HG02840 (cell line): Measurements from ENCODE around the gene OR52R1.
"Not testable (repeated sequence)": the region's sequence is repeated elsewhere in the genome, so short reads cannot be mapped to it uniquely, and the experiment has no call there.

Source experiments
- ATAC-seq: cut with Tn5 transposase; IDR thresholded peaks from one replicate; pipeline ENCODE4 v1.9.1; 2021; ENCODE audit warnings: mild to moderate bottlenecking, moderate library complexity, moderate number of reproducible peaks; ENCODE audit not compliant: unreplicated experiment, low FRiP score

OR52R1 gene

DNA sequence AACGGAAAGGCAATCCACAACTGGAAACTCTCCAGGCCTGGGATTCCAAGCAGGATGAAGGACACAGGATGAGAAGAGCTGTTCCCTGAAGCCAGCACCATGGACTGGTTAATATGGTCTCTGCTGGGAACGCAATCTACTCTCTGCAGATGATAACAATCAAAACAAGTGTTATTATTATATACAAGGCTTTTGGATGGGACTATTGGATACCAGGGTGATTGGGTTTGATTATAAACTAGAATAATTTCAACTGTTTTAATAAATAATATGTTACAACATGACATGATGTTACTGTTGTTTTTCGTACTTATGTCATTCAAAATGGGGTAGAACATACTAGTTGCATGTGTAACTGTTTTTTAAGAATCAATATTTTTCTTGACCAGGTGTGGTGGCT lies at the start of gene OR52R1:
OR52R1 (minus strand) TSS at position 101 of the 400 bp plus-strand sequence; CDS start at position 101, 0 bp downstream.
- no peak for ATAC-seq

DNA sequence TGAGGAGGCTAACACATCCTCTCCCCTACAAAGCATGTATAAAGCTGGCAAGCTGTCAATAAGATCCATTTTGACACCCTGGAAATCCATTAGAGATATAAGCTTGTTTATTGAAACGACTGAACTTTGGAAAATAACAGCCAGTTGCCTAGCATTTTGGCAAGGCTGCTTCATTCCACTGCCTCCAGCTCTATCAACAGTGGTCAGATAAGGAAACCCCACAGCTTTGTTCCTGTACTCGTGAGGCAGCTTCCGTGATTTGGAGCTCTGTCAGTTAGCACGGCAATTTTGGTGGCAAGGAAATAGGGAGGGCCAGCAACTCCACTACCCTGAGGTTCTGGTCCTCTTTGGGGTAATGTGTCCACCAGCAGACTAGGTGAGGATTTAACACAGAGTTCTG lies 46.9 kb upstream of the OR52R1 start:
- ATAC-seq: no peak

DNA sequence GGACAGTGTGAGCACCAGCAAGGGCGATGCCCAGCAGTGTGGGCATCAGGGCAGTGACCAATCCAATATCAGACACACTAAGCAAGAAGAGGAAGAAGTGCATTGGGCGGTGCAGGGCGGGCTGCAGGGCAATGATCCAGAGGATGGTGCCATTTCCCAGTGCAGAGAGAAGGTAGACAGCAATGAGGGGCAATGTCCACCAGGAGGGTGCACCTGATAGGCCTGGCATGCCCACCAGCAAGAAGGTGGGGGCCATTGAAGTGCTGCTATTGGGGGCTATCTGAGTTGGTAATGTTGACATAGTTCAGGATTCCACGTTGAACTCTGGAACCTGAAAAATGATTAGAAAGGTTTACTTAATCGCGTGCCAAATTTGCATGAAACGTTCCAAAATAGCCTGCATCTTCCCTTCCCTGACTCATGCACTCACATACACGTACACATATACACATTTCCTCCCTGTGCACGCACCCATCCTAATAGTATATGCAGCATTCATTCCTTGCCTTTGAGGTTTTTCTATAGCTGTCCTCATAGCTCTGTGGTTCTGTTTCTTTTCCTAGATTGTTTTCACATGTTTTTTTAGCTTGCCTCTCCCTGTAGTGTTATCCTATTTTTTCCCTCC lies 44.8 kb upstream of the OR52R1 start, which contains the start of gene OR51S1:
OR51S1 (minus strand) TSS at position 301 of the 625 bp plus-strand sequence; CDS start at position 301, 0 bp downstream.
- ATAC-seq: no peak

DNA sequence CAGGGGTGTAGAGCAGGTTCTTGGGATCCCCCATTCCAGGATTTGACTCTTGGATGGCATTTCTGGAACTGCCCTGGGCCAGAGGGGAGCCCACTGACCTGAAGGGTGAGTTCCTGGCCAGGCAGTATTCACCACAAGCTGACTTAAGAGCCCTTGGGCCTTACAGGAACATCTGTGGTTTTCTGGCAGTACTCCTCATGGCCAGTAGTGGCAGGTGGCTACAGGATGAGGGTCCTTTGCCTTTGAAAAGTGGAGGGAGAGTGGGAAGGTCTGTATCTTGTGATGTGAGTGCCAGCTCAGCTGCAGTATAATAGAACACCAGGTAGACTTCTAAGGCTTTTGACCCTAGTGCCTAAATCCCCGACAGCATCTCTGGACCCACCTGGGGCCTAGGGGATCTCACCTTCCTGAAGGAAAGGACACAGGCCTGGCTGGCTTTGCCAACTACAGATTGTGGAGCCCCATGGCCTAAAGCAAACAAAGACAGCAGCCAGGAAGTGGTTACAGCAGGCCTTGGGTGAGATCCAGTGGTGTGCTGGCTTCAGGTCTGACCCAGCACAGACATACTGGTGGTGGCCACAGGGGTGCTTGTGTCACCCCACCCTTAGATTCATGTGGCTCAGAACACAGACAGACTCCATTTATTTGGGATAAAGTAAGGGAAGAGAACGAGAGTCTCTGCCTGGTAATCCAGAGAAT lies 35.8 kb upstream of the OR52R1 start:
- no peak for ATAC-seq

DNA sequence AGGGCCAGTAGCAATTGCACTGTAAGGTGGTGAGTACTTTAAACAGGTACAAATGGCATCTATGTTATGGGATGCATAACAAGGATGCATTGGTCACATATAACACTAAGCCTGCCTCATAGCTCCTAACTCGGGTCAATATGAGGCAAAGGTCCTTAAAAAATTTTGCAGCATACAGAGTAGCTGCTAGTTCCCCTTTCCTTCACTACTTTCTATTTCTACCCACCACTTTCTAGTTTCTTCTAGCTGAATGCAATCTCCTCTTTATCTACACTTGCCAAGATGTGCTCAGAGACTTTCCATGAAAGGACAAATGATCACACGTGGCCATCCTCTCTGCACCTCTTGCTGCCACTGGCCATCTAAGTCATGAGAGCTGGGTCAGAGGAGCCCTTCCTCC lies 26.7 kb upstream of the OR52R1 start:
- no peak for ATAC-seq

DNA sequence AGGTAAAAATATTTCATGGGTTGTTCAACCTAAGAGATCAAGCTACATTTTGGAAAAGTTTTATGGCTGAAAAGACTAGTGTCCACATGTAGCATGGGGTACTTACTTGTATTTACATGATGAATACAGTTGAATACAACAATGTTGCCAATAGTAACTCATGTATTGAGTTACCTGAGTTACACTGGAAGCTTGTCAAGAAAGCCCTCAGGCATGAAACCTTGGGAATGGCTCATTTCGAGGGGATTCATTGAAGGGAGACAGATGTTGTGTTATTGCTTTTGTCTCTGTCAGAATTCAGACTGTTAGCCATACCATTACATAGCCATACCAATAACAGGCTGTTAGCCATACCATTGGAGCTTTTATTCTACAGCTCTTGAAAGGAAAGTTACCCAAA lies 26.2 kb upstream of the OR52R1 start:
- no peak for ATAC-seq

DNA sequence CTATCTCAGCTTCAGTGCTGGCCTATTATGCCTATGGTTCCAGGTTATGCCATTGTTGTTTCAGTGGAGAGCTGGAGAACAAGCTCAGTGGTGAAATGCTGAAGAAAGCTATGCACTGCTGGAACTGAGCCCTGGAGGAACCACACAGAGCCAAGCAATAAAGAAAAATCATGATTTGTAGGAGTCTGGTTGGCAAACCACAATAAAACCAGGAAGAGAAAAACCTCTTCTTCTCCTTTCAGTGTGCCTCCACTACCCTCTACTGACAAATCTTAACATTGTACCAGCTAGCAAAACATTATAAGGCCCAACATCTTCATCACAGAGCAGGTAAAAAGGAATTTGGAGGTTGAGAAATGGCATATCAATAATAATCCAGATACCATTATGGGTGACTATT lies 22.2 kb upstream of the OR52R1 start:
- no peak for ATAC-seq

DNA sequence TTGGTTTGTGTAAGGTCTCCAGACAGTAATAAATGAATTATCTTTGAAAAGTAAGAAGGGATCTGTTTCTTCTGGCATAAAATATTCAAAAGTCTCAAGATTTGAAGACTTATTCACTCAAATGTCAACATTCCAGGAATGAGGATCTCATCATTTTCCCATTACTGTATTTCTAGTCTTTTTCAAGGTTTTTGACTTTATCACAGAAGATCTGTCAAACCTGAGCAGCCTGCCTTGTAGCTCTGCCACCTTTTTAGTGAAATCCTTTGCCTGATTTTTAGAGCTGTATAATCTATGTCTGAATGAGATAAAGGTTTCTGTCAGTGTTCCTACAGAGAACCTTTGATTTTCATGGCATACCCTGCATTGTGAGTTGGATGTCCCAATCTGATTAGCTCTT lies 21.0 kb upstream of the OR52R1 start:
- ATAC-seq: no peak

DNA sequence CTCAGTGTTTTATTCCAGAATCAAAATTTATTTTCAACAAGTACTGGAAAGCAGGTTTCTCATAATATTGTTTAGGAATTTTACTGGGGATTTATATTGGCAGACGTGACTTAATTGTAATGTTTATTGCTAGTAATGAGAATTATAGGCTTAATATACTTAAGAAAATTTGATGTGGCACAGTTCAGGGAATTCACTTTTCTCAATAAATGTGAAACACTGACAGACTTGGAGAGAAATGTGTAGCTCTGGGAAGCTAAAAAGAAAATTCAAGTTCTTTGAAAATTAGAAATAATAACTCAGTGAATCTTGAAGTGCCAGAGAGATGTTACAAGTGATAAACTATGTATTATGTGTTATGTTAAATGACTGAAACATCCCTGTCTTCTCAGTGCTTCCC lies 16.8 kb upstream of the OR52R1 start, which contains the start of gene OR51F2:
OR51F2 (plus strand) TSS at position 301 of the 400 bp plus-strand sequence. CDS start 101 bp downstream, outside the sequence.
- no peak for ATAC-seq

DNA sequence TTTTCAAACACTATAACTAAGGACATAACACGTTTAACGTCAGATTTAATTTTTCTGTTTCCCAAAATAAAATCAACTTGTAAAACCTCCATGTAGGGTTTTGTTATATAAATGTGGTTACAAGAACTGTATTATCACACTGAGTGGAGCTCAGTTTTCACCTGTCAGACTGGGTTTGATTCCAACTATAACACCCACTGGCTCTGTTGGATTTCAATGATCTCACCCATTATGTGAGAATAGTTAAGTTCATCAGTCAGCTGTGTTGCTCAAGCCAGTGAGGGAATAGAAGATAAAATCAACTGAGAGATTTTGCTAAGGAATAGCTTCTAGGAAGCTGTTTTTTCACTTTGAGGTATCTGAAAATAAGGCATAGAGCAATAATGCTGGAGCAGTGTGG lies 5.1 kb upstream of the OR52R1 start:
- ATAC-seq: no peak

DNA sequence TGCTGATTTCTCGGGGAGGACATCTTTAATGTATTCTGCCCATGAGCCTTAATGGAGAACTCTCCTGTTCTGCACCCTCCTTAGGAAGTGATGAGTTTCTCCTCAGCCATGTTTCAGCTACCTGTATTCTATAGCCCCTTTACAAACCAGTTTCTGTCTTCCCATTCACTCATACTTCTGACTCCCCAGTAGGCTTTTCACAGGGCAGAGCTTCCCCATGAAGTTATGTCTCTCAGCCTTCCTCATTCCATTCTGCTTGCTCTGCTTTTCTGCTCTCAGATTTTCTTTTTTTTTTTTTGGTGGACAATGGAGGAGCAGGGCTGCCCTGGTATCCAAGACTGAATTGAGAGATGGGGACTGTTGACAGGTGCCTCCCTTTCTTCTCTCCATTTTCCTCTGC lies 4.3 kb upstream of the OR52R1 start:
- ATAC-seq: no peak

DNA sequence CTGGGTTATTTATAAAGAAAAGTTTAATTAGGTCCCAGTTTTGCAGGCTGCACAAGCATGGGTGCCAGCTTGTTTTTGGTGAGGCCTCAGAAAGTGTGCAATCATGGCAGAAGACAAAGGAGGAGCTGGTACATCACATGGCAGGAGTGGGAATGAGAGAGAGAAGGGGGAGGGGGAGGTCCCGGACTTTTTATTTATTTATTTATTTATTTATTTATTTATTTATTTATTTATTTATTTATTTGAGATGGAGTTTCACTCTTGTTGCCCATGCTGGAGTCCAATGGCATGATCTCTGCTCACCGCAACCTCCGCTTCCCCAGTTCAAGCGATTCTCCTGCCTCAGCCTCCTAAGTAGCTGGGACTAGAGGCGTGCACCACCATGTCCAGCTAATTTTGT lies 2.9 kb downstream of the OR52R1 start:
- ATAC-seq: not testable (repeated sequence)

DNA sequence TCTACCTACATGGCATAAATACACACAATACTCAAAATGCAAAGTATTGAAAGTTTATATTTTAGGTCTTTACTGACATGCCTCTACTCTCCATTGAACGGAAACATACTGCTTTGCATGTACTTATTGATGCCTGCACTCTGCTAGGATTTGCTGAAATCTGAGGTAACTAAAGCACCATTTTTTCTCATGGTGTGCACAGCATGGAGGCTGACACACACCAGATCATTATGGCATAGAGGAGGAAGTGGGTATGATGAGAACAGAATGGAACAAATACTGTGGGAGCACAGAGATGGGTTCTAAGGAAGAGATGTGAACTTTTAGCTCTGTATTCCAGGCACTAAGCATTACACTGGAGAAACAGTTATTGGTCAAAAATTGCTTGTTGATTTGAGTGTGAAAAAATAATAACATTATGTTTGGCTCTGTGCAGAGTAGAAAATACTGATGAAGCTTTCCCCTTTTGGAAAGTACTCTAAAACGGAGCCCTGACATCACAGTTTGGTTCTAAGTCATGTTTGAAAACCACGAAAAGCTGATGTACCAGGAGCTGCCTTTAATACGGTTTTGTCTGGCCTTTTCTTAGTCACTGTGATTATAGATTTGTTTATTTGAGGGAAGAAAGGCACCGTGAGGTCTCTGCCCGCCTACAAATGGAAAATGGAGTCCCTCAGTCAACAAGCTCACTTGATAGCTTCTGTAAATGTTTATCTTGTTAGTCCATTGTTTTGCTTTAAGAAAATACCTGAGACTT lies 5.6 kb downstream of the OR52R1 start:
- ATAC-seq: no peak

DNA sequence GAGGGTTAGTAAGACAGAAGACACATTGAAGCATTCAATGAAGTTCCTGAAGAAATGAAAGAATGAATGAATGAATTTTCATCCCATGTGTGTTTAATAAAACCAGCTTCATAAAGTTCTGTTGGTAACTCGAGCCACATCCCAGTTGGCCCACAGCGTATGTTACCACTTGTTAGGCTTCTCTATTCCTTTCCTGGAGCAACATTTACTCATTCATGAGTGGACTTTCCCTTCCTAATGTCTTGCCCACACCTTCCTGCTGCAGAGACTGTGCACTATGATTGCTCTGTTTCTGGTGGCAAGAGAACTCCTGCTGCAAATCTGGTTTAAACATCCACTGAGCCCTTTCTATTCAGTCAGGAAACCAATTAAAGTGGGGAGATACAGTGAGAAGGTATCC lies 7.0 kb downstream of the OR52R1 start:
- no peak for ATAC-seq

DNA sequence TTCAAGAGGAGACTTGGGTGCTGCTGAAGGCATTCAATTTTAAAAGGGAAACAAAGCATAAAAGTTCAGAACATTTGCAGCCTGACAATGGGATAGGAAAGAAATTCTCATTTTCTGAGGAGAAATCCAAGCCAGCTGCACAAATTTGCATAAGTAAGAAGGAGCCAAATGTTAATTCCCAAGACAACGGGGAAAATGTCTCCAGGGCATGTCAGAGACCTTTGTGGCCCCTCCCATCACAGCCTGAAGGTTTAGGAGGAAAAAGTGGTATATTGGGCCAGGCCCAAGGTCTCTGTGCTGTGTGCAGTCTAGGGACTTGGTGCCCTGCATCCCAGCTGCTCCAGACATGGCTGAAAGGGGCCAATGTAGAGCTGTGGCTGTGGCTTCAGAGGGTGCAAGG lies 21.7 kb downstream of the OR52R1 start:
- ATAC-seq: no peak

DNA sequence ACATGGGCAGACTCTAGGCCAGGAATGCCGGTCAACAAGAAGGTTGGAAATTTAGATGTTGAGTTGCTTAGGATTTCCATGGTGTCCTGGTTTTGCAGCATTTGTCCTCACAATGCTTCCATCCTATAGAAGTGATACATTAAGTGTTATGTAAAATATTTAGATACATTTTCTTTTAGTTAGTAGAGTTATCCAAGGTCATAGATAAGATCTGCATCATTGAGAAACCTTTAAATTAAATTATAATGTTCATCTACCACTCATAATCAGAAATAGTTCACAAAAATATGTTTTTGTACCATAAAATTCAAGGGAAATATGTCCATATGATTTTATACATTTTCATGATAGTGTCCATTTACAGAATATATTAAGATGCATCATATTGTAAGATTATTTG lies 34.3 kb downstream of the OR52R1 start, which contains the start of gene OR51F1:
OR51F1 (minus strand) TSS at position 101 of the 400 bp plus-strand sequence; CDS start at position 101, 0 bp downstream.
- no peak for ATAC-seq

DNA sequence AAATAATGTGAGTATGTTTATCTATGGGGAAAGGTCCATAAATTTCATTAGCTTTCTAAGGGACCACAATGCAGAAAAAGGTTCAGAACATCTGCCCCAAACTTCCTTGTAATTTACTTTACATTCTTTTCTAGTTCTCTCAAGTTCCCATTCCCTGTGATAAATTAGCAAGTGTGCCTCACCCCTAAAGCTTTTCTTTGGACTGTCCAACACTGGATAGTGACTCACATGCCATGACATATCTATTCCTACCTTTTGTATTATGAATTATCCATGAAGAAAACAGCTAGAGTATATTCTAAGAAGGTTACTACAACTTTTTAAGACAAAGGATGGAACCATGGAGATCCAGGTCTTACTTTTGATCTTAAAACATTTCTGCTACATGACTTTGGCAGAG lies 36.1 kb downstream of the OR52R1 start:
- ATAC-seq: no peak

DNA sequence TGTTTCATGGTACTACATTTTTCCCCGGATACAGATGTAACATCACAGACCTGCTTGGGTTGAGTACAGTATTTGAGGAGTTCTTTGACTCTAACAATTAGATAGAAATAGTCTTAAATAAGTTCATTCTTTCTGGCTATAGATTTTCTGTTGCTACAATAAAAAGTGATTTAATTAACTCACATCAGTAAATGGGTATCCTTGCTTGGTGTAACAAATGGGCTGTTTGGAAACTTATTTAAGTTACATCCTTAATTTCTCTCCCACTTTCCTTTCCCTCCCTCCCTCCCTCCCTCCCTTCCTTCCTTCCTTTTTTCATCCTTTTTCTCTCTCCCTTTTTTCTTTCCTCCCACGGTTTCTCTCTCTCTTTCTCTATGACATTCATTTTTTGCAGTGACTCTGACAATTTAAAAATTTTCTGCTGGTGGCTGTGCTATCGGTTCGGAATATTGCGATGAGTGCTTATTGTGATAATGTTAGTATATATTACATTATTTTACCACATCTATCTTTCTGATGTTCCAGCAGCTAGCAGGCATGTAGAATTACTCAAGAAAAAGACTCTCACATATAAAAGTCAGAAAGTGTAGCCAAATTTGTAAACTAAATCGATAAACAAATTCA lies 37.6 kb downstream of the OR52R1 start:
- no peak for ATAC-seq

DNA sequence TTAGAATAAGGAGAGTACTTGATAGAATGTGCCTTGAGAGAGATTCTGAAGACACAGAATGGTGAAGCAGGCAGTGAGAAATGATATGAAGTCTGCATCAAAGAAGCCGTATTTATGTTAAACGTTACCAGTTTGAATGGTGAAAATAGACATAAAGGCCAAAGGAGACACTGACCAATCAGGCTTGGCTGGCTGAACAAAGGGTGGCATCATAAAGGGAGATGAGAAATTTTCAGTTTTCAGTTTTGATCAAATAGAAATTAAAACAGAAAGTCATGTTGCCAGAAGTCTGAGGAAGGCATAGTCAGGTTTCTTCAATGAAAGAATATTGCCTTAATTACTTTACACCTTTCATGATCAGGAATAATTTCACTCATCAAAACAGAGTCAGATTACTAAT lies 41.1 kb downstream of the OR52R1 start:
- ATAC-seq: no peak
